HG03565 (cell line): ENCODE data around the gene TPSG1.

Experiments
- ATAC-seq: cut with Tn5 transposase; IDR thresholded peaks from one replicate; pipeline ENCODE4 v1.9.1; 2021; ENCODE audit warnings: mild to moderate bottlenecking, moderate library complexity; ENCODE audit not compliant: unreplicated experiment

The TPSG1 gene

DNA sequence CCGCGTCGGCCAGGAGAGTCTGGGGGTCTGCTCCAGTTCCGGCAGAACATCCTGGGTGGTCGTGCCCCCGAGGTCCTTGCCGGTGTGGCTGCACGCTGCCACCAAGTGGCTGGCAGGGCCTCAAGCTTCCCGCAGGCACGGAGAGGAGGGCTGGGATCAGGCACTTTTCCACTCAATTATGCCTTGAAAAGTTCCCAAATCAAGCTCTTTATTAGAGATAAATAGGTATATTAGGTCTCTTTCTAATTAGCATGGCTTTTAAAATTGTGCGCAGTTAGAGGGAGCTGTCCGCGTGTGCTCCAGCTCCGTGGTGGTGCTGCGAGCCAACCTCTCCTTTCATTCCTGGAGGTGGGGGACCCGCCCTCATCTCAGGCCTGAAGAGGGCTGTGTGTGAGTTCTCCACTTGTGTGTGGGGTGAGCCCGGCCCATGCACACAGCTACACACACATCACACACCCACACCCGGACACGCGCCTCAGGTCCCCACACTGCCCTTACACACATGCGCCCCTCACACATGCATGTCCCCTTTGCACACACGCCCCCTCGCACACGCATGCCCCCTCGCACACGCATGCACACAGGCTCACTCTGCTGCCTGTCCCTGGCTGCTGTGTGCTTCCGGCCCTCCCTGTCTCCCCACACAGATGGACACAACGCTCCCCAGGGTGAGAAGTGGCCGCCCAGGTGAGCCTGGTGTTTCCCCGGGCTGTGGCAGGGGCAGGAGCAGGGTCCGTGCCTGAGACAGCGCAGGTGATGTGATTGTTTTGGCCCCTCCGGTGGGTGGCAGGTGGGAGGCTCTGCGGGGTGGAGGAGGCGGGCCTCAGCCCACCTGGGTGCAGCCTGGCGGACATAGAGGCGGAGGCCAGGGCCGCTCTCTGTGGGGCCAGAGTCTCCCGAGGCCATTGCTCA lies 43.4 kb downstream of the TPSG1 start:
- ATAC-seq = no peak

- no peak for ATAC-seq
Measured at GRCh38 chr16:1180549-1181403, 44.3 kb downstream of the TPSG1 start.

DNA sequence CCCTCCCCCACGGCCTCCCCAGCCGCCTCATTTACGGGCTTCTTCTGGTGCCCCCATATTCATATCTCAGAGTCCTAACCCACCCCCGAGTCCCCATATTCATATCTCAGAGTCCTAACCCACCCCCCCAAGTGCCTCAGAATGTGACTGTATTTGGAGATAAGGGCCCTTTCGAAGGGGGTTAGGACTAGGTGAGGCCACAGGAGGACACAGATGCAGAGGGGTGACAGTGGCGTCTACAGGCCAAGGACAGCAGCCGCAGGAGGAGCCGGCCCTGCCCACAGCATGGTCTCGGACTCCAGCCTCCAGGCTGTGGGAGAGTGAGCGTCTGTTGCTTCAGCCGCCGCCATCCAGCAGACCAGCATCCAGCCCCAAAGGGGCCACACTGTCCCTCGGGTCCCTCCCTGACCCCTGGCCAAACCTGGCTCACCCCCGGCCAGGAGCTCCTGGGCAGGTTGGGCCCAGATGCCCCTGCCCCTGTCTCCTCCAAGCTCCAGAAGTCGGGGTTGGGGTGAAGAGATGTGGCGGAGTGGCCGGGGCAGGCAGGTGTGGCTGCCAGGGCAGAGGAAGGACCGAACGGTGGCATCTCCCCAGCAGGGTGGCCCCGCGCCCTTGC lies 46.7 kb downstream of the TPSG1 start:
- ATAC-seq = no peak

DNA sequence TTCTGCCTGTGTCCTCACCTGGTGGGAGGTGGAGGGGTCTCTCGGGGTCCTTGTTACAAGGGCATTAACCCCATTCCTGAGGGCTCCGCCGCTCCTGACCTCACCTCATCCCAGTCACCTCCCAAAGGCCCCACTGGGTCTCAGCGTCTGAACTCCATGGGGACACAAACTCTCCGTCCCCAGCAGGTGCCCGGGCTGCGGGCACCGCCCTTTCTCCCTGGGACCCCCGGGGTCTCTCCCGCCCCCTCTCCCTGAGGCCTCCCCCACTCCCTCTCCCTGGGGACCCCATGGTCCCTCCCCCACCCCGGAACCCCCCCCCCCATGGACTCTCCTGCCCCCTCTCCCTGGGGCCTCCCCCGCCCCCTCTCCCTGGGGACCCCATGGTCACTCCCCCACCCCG lies 47.3 kb downstream of the TPSG1 start:
- ATAC-seq = no peak

DNA sequence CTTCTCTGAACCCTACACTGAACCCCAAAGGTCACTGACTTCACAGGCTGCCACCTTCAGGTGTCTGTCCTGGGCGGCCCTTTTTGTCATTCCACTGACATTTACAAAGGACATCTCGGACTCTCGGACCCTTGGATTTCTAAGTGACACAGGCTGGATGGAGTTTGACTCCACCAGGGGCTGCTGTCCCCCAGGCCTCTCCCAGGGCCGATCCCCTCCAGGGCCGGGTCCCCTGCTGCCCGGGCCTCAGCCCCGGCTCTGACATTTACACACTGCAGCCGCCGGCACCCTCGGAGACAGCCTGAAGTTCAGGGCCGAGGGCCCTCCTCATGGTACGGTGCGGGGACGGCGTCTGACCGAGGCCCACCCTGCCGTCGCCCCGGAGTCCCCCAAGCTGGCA lies 48.0 kb downstream of the TPSG1 start:
- ATAC-seq = no peak

DNA sequence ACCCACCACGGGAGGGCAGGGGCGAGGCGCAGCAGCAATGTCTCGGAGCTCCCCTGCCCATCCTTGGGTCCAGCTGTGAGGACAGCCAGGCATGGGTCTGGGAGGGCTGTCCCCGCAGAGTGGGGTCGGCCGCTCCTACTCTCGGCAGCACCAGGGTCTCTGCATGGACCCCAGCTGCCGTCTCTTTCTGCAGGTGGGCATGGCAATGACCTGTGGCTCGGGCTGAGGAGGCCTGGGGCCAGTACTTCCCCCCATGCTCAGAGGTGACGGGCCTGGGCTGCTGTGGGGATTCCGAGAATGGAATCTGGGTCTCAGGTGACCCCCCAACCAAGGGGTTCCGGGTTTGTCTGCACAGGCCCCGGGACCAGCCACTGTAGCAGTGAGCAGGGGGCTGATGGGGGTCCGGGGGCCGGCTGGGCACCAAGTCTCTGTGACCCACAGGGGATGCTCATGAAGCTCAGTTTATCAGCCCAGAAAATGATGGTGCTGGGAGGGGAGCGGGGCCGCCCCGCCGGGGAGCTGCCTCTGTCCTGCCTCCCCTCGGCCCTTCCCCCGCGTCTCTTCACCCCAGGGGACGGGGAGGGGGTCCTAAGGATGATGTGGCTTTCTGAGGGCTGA lies 48.7 kb downstream of the TPSG1 start:
- no peak for ATAC-seq

DNA sequence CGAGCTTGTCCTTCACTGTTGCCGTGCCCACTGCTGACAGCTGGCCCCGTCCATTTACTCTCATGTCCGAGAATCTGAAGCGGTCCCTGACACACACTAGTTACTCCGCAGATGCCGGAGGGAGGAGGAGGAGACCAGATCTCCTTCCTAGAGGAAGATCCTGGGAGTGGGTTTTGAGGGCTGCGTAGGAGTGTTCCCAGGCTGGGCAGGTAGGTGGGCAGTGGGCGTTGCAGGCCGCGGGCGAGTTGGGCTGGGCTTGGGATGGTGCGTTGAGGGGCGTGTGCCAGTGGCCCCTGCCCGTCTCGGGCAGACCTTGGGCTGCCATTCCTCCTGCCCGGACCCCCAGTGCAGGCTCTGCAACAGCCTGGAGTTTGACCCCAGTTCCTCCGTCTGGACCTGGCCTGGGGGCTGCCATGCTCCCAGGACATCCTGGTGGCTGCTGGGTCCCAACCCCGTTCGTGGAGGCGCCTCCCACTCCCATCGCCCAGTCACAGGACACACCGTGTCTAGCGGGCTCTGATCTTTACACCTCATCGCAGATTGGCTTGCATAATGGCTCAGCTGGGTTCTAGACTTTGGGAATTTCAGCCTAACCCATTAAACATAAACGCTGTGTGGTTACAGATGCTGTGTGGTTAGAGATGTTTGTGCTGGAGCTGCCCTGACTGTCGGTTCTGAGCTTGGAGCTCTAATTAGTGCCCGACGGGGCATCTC lies 49.3 kb downstream of the TPSG1 start:
- no peak for ATAC-seq

DNA sequence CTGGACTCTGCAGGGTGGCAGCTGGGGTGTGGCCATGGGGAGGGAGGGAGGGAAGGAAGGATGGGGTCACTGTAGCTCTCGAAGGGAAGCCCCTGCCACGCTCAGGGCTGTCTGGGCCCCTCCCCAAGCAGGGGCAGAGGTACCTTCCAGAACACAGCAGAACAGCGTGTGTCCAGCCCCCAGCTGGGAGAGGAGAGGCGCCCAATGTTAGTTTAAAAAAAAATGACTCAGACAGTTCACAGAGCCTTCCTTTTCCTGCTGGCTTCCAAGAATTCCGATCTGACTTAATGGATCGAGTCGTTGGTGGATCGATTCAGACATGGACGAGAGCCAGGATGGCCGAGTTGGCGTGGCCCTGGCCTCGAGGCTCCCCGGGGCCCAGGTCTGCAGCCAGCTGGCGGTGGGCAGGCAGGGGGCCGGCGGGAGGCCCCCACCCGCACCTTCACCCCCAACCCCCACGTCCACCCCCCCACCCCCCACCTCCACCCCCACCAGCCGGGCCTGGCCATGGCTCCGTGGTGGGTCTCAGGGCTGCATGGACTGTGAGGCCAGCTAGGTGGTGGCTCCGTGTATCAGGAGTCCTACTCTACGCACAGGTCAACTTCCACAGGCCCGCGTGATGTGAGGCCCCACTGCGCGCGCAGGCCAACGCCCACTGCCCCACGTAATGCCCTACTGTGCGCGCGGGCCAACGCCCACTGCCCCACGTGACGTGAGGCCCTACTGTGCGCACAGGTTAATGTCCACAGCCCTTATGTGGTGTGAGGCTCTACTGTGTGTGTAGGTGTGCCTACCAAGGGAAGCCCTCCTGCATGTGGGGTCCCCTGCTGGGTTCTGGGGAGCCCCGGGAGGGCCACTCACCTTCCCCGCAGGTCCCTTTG lies 50.4 kb downstream of the TPSG1 start:
- no peak for ATAC-seq

DNA sequence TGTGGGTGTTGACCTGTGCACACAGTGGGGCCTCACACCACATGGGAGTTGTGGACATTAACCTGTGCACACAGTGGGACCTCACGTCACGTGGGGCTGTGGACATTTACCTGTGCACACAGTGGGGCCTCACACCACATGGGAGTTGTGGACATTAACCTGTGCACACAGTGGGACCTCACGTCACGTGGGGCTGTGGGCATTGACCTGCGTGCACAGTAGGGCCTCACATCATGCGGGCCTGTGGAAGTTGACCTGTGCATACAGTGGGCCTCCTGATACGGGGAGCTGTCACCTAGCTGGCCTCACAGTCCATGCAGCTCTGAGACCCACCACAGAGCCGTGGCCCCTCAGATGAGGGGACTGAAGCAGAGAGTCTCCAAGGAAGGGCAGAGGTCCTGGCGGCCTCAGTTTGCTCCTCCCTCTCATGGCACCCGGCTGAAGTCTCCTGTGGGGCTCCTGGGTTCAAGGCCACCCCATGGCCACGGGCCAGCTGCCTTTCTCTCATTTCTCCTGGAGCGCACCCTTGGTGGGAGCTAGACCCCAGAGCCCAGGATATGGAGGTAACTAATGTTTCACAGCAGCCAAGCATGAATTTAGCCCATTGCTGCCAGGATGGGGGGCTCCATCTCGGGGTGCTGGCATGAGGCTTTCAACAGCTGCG lies 51.1 kb downstream of the TPSG1 start:
- no peak for ATAC-seq

DNA sequence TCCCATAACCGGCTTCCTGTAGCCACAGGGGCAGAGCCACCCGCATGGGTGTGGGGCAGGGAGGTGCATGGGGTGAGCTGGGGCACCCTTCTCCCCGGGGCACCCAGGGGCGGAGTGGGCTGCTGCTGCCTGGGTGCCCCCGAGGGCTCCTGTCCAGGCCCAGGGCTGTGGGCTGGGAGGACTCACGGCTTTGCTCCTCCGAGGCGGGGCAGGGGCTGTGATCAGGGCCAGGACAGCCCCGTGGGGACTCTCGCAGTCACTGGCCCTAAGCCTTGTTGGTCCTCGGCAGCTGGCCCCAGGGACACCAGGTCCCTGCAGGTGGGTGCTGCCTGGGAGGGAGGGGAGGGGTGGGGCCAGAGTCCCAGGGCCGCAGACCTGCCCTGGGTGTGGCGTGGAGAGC lies 52.4 kb downstream of the TPSG1 start:
- no peak for ATAC-seq

DNA sequence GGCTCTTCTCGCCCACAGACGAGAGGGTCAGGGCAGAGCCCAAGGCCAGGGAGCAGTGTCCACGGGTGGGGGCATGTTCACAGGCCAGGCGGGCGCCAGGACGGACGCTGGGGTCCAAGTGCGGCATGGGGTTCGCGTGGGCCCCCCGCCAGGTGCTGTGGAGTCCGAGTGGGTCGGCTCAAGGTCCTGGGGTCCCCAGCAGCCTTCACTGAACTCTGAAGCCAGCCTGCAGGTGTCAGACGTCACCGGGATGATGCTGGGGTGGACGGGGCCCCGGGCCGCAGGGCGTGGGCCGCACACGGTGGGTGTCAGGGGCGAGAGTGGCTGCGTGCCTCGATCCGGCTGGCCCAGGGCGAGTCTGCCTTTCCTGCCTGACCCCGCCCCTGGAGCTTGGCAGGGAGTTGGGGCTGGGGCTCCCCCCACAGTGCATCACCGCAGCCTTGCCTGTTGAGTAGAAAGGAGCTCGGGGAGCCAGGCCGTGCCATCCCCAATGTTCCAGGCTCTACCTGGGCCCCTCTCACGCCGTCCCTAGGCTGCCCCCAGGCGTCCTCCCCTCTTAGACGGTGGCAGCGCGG lies 53.1 kb downstream of the TPSG1 start:
- no peak for ATAC-seq
